Gastrocnemius medialis (tissue), 4 donors: ENCODE measurements around the gene FKBP10.

Experiments
- CTCF ChIP-seq, 5 experiments: fragments of 450-650 bp in 3 of 5; fragments of 200-600 bp in 2 of 5; sonication (generic) in 2 of 5; IDR thresholded peaks in 4 of 5; conservative IDR thresholded peaks in 1 of 5; 1 replicate in 4 of 5; 2 replicates in 1 of 5; pipeline ENCODE4 v1.5.1; 2016 to 2019; ENCODE audit warnings: antibody characterized with exemption in 5 of 5, mild to moderate bottlenecking in 3 of 5, moderate library complexity in 3 of 5
- POLR2A ChIP-seq, 2 donors: fragments of 450-650 bp; IDR thresholded peaks; one replicate each; pipeline ENCODE4 v1.6.1; 2017; ENCODE audit warnings: antibody characterized with exemption in 2 of 2, mild to moderate bottlenecking in 2 of 2, moderate library complexity in 2 of 2

- TF ChIP-seq CTCF (IDR thresholded peaks at IDR 0.05 in 4 of 5, conservative IDR thresholded peaks at IDR 0.05 in 1 of 5) = no peak
- TF ChIP-seq POLR2A (IDR thresholded peaks at IDR 0.05) = no peak
Measured at GRCh38 chr17:41793784-41794539, 18.8 kb upstream of the FKBP10 start.
